HepG2 (cell line): ENCODE measurements around the gene REC114. TPM values are rescaled to one million over a fixed set of nuclear protein-coding genes. Genes with fewer than 3 reads are reported as not detected.

Source experiments
- ATAC-seq: fragments of 200-7000 bp; cut with Tn5 transposase; 3 replicates; pipeline ENCODE4 v1.9.1; 2020; ENCODE audit warnings: mild to moderate bottlenecking, moderate library complexity
- BruUV-seq: library from RNA; stranded (reverse); fragments of 400-500 nt; replicated peaks from 2 replicates; lab custom pipeline; 2021; lab: Mats Ljungman, UMichigan
- CTCF ChIA-PET: fragments of 300-600 bp; formaldehyde crosslinking; extraction: SDS; loops from one replicate; lab custom pipeline; 2021; ENCODE audit warnings: low total read pairs, inconsistent platforms, low intra/inter-chr PET ratio; lab: Yijun Ruan, JAX
- POLR2A ChIA-PET: fragments of 350-600 bp; sonication (Branson Sonifier 250); formaldehyde crosslinking; loops from one replicate; lab custom pipeline; 2020; ENCODE audit warnings: antibody characterized with exemption, inconsistent platforms; lab: Yijun Ruan, JAX
- DNase-seq: peaks from one replicate; pipeline ENCODE4 v3.0.0-alpha.2; 2015; ENCODE audit warnings: low spot score
- FAIRE-seq: peaks from 3 replicates; lab custom pipeline; 2011; peaks lifted over from hg19 to GRCh38; lab: Jason Lieb, UNC
- H2AFZ ChIP-seq: one replicate; pipeline ENCODE4 v1.6.1; 2011; ENCODE audit warnings: low read length, inconsistent platforms
- H3K27ac ChIP-seq: fragments of 300-600 bp; 3 replicates; pipeline ENCODE4 v1.8.0; 2011; ENCODE audit warnings: mixed run types, mild to moderate bottlenecking, mixed read lengths, low read length, inconsistent platforms; ENCODE audit not compliant: insufficient read depth; ENCODE audit errors: extremely low read length
- H3K27me3 ChIP-seq, 2 experiments: fragments of 200-600 bp in 1 of 2; 2 replicates in 1 of 2; 3 replicates in 1 of 2; pipeline versions ENCODE4 v1.6.0 to v1.8.0; 2011; ENCODE audit warnings: low read length in 2 of 2, mild to moderate bottlenecking in 2 of 2, moderate library complexity in 2 of 2, inconsistent platforms in 1 of 2; ENCODE audit not compliant: insufficient read depth in 2 of 2, control insufficient read depth in 1 of 2
- H3K36me3 ChIP-seq, 2 experiments: fragments of 200-600 bp in 1 of 2; replicated peaks in 1 of 2; 2 replicates in 1 of 2; 3 replicates in 1 of 2; pipeline versions ENCODE4 v1.5.1 to v1.8.0; 2011; ENCODE audit warnings: low read length in 2 of 2, inconsistent platforms in 1 of 2; ENCODE audit not compliant: insufficient read depth in 2 of 2, control insufficient read depth in 1 of 2
- H3K4me1 ChIP-seq: 2 replicates; pipeline ENCODE4 v1.5.1; 2012; ENCODE audit warnings: low read length, inconsistent platforms; ENCODE audit not compliant: insufficient read depth
- H3K4me2 ChIP-seq: 2 replicates; pipeline ENCODE4 v1.6.0; 2011; ENCODE audit warnings: low read depth, low read length, inconsistent platforms
- H3K4me3 ChIP-seq, 3 experiments: fragments of 200-600 bp in 1 of 3; sonication (generic), shearing (Covaris generic) in 1 of 3; replicated peaks in 1 of 3; 2 replicates each; pipeline ENCODE4 v1.5.1; 2011 to 2016; ENCODE audit warnings: low read length in 3 of 3, inconsistent platforms in 2 of 3, low read depth in 2 of 3, mild to moderate bottlenecking in 2 of 3, control low read depth in 1 of 3, mixed read lengths in 1 of 3; ENCODE audit not compliant: insufficient read depth in 1 of 3
- H3K79me2 ChIP-seq: one replicate; pipeline ENCODE4 v1.6.1; 2011; ENCODE audit warnings: low read length, inconsistent platforms; ENCODE audit not compliant: insufficient read depth
- H3K9ac ChIP-seq: 2 replicates; pipeline ENCODE4 v1.6.0; 2011; ENCODE audit warnings: mild to moderate bottlenecking, low read depth, low read length, inconsistent platforms; ENCODE audit not compliant: insufficient read depth
- H3K9me3 ChIP-seq: 2 replicates; pipeline ENCODE4 v1.5.1; 2012; ENCODE audit warnings: mild to moderate bottlenecking, low read length
- H4K20me1 ChIP-seq: 2 replicates; pipeline ENCODE4 v1.6.0; 2011; ENCODE audit warnings: inconsistent platforms, mild to moderate bottlenecking, low read length, moderate library complexity; ENCODE audit not compliant: insufficient read depth
- ATF3 ChIP-seq: sonication (generic); formaldehyde crosslinking; IDR thresholded peaks from 2 replicates; pipeline ENCODE4 v1.4.0; 2020; ENCODE audit warnings: missing genetic modification reagents
- DNMT1 ChIP-seq: sonication (generic); formaldehyde crosslinking; IDR thresholded peaks from 2 replicates; pipeline ENCODE4 v1.5.1; 2020; ENCODE audit warnings: mild to moderate bottlenecking, missing genetic modification reagents
- PHF5A ChIP-seq: IDR thresholded peaks from one replicate; pipeline ENCODE4 v1.6.1; 2018; ENCODE audit warnings: low read depth, missing genetic modification reagents; ENCODE audit not compliant: unreplicated experiment
- REPIN1 ChIP-seq: sonication (generic); formaldehyde crosslinking; IDR thresholded peaks from 2 replicates; pipeline ENCODE4 v1.8.0; 2022; ENCODE audit warnings: missing genetic modification reagents, low read depth, mild to moderate bottlenecking, borderline replicate concordance
- SIX4 ChIP-seq: sonication (generic); formaldehyde crosslinking; IDR thresholded peaks from 2 replicates; pipeline ENCODE4 v1.4.0; 2020; ENCODE audit warnings: missing genetic modification reagents
- SRSF1 ChIP-seq: fragments of 200-400 bp; formaldehyde crosslinking; optimal IDR thresholded peaks from 2 replicates; pipeline ENCODE3; 2017; ENCODE audit warnings: mild to moderate bottlenecking, low read depth, low read length, moderate library complexity
- ZNF138 ChIP-seq: sonication (generic); formaldehyde crosslinking; IDR thresholded peaks from 2 replicates; pipeline ENCODE4 v1.5.0; 2020; ENCODE audit warnings: mild to moderate bottlenecking, low read depth, missing genetic modification reagents
- ZNF362 ChIP-seq: sonication (generic); formaldehyde crosslinking; IDR thresholded peaks from 2 replicates; pipeline ENCODE4 v1.4.0; 2020; ENCODE audit warnings: missing genetic modification reagents, mild to moderate bottlenecking, borderline replicate concordance
- WGBS: methylation state at CpG from one replicate; pipeline ENCODE4 v1.1.6; 2017; ENCODE audit warnings: low lambda C conversion rate; 5-methylcytosine and 5-hydroxymethylcytosine counted together
- in situ Hi-C: cut with HindIII; loops from 2 replicates; pipeline ENCODE4 v1.10.0; 2017; ENCODE audit warnings: low pct_unique_long_range_greater_than_20kb; ENCODE audit not compliant: extremely low pct_ligation_motif_present
- intact Hi-C: fragments of 100-400 bp; cut with micrococcal nuclease; formaldehyde crosslinking; loops from one replicate; pipeline ENCODE4 v1.10.0; 2022; ENCODE audit not compliant: unreplicated experiment
- polyA plus RNA-seq, 8 experiments: library from polyadenylated mRNA; depleted of rRNA in 3 of 8; stranded (reverse) in 7 of 8; unstranded in 1 of 8; fragments of >200 nt; fragmentation: Illumina TruSeq in 4 of 8; extraction: Trizol in 4 of 8; gene quantifications; 2 replicates each; pipeline versions ENCODE4 v1.2.1 to v1.2.3, GENCODE V29; 2011 to 2016; ENCODE audit warnings: low read depth in 4 of 8, missing spikeins in 1 of 8, mixed read lengths in 1 of 8; ENCODE audit not compliant: insufficient read depth in 1 of 8
- total RNA-seq, 5 experiments: library from RNA; depleted of rRNA; stranded (reverse); fragments of >200 nt; fragmentation: Illumina TruSeq; extraction: Trizol; gene quantifications; 2 replicates each; pipeline ENCODE4 v1.2.3, GENCODE V29; 2016; ENCODE audit warnings: low read depth in 1 of 5

Gene REC114
- total and polyA plus RNA-seq, 2 of the 13 experiments (the other 11 are each of a cell fraction or from before 2014, with no cell fraction given), result not detected

GRCh38 chr15:73393336-73393735 is 49.6 kb upstream of the REC114 start:
- no peaks in the 10 kb centered on the region for H3K36me3 ChIP-seq
- H3K27ac ChIP-seq, result no peak overlapping the region
- ChIA-PET CTCF (no interaction called here), POLR2A (no interaction called here)
- ATAC-seq (no peak), DNase-seq (no peak), FAIRE-seq (no peak)
- TF ChIP-seq ZNF138, result no peak
- TF ChIP-seq DNMT1 (CRISPR knock-in tag), result no peak
- no peak for TF ChIP-seq PHF5A
- TF ChIP-seq ZNF362 (CRISPR knock-in tag), result no peak
- in situ Hi-C loops (no loop called here), intact Hi-C loops (no loop called here)
- no peaks in the 10 kb centered on the region for H3K79me2 ChIP-seq
- no peak overlapping the region for H2AFZ ChIP-seq
- H3K4me3 ChIP-seq, result no peak overlapping the region
- 13% methylated on average over 2 of the region's 2 CpGs for WGBS
- no peaks in the 10 kb centered on the region for H3K9me3 ChIP-seq
- no peaks in the 10 kb centered on the region for H4K20me1 ChIP-seq
- peaks cover 2 to 8% of the 10 kb centered on the region in 2 experiments; a peak in 2 of 5 replicates for H3K27me3 ChIP-seq
- no peak overlapping the region for H3K4me2 ChIP-seq
- H3K9ac ChIP-seq, result no peak overlapping the region
- peaks cover 18% of the 10 kb centered on the region for H3K4me1 ChIP-seq
- BruUV-seq, result no TSS peak

GRCh38 chr15:73394782-73395181 is 48.2 kb upstream of the REC114 start:
- ATAC-seq (no peak), FAIRE-seq (no peak)
- no peak overlapping the region for H3K9ac ChIP-seq
- in situ Hi-C loops, result no loop called here
- no peak for TF ChIP-seq ATF3 (CRISPR knock-in tag)
- TF ChIP-seq SIX4, result no peak
- TF ChIP-seq REPIN1, result no peak
- TF ChIP-seq SRSF1, result no peak
- TF ChIP-seq, all 625 proteins: peak for 0
- no peak for DNase-seq
- Histone ChIP-seq H3K36me3 (no peaks in the 10 kb centered on the region), H3K27me3 (peaks cover 2 to 11% of the 10 kb centered on the region in 2 experiments; a peak in 2 of 5 replicates), H3K4me1 (peaks cover 11% of the 10 kb centered on the region), H4K20me1 (no peaks in the 10 kb centered on the region), H3K79me2 (no peaks in the 10 kb centered on the region), H2AFZ (no peak overlapping the region), H3K4me2 (no peak overlapping the region), H3K4me3 (no peak overlapping the region), H3K9me3 (no peaks in the 10 kb centered on the region), H3K27ac (no peak overlapping the region)
- POLR2A ChIA-PET, result no interaction called here
- CTCF ChIA-PET, result no interaction called here
- intact Hi-C loops, result no loop called here
- no TSS peak for BruUV-seq
